GM13977 (cell line): ENCODE measurements around the gene DOCK9.

Experiments used
- DNase-seq: peaks from one replicate; pipeline ENCODE4 v3.0.0; 2012; ENCODE audit warnings: low spot score
- in situ Hi-C: fragments of 300-500 bp; cut with MboI; formaldehyde crosslinking; loops from one replicate; pipeline ENCODE4 v1.12.0; 2022; ENCODE audit warnings: low sequenced_read_pairs, low pct_unique_long_range_greater_than_20kb, mixed read lengths, inconsistent platforms; ENCODE audit not compliant: unreplicated experiment
- TF ChIP-seq, protein P1 (sequence below): IDR thresholded peaks from 2 replicates; pipeline ENCODE4 v1.5.1; 2012; ENCODE audit warnings: mild to moderate bottlenecking, control low read depth; ENCODE audit not compliant: insufficient read depth; ENCODE audit errors: extremely low read depth, missing control alignments

The DOCK9 gene

DNA sequence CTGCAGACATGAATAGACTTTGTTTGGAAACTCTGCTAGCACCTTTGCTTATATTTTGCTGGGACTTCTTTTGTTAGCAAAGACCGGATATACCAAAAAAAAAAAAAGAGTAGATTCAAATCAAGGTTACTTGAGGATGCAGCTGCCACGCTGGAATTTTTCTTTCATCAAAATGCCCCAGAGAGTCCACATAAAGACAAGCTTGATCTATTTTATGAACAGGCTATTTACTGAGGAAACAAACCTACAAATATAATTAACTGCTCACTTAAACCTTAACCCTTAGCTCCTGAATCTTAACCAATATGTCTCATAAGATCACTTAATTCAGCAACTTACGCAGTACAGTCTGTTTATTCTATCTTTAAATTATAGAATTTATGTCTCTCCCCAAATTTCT, 27.1 kb upstream of the DOCK9 start:
- in situ Hi-C loops: no loop called here
- TF ChIP-seq, protein P1, sequence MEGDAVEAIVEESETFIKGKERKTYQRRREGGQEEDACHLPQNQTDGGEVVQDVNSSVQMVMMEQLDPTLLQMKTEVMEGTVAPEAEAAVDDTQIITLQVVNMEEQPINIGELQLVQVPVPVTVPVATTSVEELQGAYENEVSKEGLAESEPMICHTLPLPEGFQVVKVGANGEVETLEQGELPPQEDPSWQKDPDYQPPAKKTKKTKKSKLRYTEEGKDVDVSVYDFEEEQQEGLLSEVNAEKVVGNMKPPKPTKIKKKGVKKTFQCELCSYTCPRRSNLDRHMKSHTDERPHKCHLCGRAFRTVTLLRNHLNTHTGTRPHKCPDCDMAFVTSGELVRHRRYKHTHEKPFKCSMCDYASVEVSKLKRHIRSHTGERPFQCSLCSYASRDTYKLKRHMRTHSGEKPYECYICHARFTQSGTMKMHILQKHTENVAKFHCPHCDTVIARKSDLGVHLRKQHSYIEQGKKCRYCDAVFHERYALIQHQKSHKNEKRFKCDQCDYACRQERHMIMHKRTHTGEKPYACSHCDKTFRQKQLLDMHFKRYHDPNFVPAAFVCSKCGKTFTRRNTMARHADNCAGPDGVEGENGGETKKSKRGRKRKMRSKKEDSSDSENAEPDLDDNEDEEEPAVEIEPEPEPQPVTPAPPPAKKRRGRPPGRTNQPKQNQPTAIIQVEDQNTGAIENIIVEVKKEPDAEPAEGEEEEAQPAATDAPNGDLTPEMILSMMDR: no peak
- no peak for DNase-seq

DNA sequence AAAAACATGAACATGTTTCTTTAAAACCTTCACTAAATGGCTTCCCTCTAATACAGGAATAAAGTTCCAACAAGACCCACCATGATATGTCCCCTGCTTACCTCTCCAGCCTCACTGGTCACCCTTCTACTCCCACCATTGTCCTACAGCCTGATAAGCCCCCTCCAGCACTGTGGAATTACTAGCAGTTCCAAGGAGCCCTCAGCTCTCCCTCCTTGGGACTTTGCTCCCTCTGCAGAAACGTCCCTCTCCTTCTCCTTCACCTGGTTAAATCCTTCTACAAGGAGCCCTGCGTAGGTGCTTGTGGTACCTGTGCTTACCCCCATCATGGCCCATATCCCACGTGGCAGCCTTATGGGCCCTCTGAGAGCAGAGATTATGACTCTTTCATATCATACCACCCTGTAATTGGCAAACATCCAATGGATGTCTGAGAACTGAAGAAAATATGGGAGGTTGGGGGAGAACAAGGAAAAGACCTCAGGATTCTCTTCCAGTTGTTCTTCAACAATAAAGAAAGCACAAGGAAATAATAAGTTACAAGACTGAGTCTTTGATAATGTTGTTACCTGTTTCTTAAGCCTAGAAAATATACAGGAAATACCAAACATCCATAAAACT, 26.1 kb upstream of the DOCK9 start:
- DNase-seq: no peak
- in situ Hi-C loops: no loop called here
- TF ChIP-seq, protein P1: no peak

DNA sequence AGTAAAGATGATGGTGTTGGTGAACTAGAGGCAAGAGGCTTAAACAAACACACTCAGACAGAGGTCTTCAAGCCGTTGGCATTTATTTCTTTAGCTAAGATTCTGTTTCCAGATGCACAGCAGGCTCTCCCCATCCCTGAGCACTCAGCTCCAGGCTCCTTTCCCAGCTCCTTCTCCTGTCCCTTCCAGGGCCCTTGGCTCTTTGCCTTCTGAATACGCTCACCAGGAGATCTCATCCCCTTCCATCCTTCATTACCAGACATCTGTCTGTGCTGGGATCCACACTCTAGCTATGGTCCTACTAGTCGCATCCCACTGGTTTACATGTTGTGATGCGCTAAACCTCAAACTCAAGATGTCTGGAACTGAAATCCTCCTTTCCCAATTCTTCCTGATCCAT, 25.3 kb upstream of the DOCK9 start:
- TF ChIP-seq, protein P1: no peak
- no peak for DNase-seq
- in situ Hi-C loops: no loop called here

DNA sequence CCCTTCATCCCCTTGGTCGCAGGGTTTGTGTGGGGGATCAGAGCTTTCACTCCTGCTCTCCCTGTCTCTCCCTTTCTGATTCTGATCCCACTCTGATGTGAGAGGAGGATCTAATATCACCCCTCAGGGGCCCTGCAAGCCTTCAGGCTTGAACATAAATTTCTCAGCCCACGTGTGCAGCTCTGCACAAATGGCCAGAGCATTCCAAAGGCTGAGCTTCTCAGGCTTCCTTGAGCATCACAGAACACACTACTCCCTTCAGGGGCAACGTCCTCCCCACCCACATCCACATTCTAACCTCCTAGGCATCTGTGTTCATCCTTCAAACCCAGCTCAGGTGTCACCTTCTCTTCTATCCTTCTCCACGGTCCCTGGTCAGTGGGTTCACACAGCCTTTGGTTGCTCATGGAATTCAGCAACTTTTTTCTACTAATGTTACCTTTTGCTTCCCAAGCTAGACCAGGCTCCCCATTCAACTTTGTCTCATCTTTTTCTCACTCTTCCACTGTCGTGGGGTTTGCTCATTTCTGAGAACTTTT, 24.4 kb upstream of the DOCK9 start:
- TF ChIP-seq, protein P1: no peak
- in situ Hi-C loops: no loop called here

GRCh38 chr13:99000137-99000536, 22.3 kb upstream of the DOCK9 start:
- no peak for DNase-seq
- TF ChIP-seq, protein P1: no peak
- in situ Hi-C loops: no loop called here

More for the DNA sequence above, 24.4 kb upstream of the DOCK9 start:
- no peak for DNase-seq

DNA sequence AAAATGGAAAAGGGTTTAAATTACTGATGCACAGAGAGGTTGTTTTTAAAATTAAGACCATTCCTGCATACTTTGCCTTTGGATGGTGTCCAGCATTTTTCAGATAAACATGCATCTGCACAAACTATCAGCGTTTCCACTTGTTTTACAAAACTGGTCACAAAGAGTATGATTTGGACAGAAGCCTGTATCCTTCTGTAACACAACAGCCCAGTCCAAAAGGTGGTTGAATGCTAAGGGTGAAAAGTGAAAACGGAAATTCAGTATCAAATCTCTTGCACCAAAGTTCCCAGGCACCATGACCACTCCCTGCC, 21.7 kb upstream of the DOCK9 start:
- TF ChIP-seq, protein P1: no peak
- in situ Hi-C loops: no loop called here
- no peak for DNase-seq
